GM19239 (cell line): ENCODE measurements around the gene DNMT3A.

ENCODE experiments used
- DNase-seq: peaks from one replicate; pipeline ENCODE4 v3.0.0; 2011; ENCODE audit warnings: low spot score; ENCODE audit not compliant: insufficient read length
- FAIRE-seq: peaks from 2 replicates; lab custom pipeline; 2011; peaks lifted over from hg19 to GRCh38; lab: Jason Lieb, UNC

DNMT3A gene

GRCh38 chr2:25247792-25248512 is 93.8 kb downstream of the DNMT3A start:
- FAIRE-seq (no peak), DNase-seq (no peak)

GRCh38 chr2:25246558-25247290 is 95.0 kb downstream of the DNMT3A start:
- FAIRE-seq (no peak), DNase-seq (no peak)

GRCh38 chr2:25246001-25246400 is 95.7 kb downstream of the DNMT3A start:
- DNase-seq: no peak
- no peak for FAIRE-seq

GRCh38 chr2:25245141-25245540 is 96.6 kb downstream of the DNMT3A start:
- no peak for DNase-seq
- no peak for FAIRE-seq

- FAIRE-seq (no peak), DNase-seq (no peak)
These were observed 97.7 kb downstream of the DNMT3A start for GRCh38 chr2:25243995-25244394.

GRCh38 chr2:25241452-25241851 is 100.3 kb downstream of the DNMT3A start:
- FAIRE-seq: no peak
- no peak for DNase-seq

GRCh38 chr2:25240636-25241035 is 101.1 kb downstream of the DNMT3A start:
- FAIRE-seq (no peak), DNase-seq (no peak)

GRCh38 chr2:25238920-25239319 is 102.8 kb downstream of the DNMT3A start:
- FAIRE-seq (no peak), DNase-seq (no peak)

GRCh38 chr2:25237764-25238163 is 104.0 kb downstream of the DNMT3A start:
- no peak for FAIRE-seq
- no peak for DNase-seq

GRCh38 chr2:25236736-25237135 is 105.0 kb downstream of the DNMT3A start:
- no peak for FAIRE-seq
- DNase-seq: no peak

- DNase-seq: no peak
- FAIRE-seq: no peak
These were observed 107.0 kb downstream of the DNMT3A start for GRCh38 chr2:25234738-25235137.

GRCh38 chr2:25233916-25234605 is 107.7 kb downstream of the DNMT3A start:
- FAIRE-seq (no peak), DNase-seq (no peak)

GRCh38 chr2:25232248-25232825 is 109.4 kb downstream of the DNMT3A start:
- no peak for FAIRE-seq
- DNase-seq: no peak

- DNase-seq (no peak), FAIRE-seq (no peak)
These were observed 110.8 kb downstream of the DNMT3A start for GRCh38 chr2:25230948-25231311.

GRCh38 chr2:25230198-25230947 is 111.4 kb downstream of the DNMT3A start:
- FAIRE-seq (no peak), DNase-seq (no peak)

- FAIRE-seq (no peak), DNase-seq (no peak)
These were observed 112.2 kb downstream of the DNMT3A start for GRCh38 chr2:25229279-25230197.

GRCh38 chr2:25228848-25229278 is 112.9 kb downstream of the DNMT3A start:
- DNase-seq (peak; percentile 64), FAIRE-seq (peak; percentile 79)

- FAIRE-seq: no peak
- no peak for DNase-seq
These were observed 114.1 kb downstream of the DNMT3A start for GRCh38 chr2:25227576-25227975.

GRCh38 chr2:25226827-25227226 is 114.9 kb downstream of the DNMT3A start:
- no peak for FAIRE-seq
- no peak for DNase-seq
